ENCODE data around the gene BDKRB2. TPM values are rescaled to one million over a fixed set of nuclear protein-coding genes. Genes with fewer than 3 reads are reported as not detected.

The BDKRB2 gene
- total RNA-seq, 1 experiment from 2014 or later = 0.15 TPM

DNA sequence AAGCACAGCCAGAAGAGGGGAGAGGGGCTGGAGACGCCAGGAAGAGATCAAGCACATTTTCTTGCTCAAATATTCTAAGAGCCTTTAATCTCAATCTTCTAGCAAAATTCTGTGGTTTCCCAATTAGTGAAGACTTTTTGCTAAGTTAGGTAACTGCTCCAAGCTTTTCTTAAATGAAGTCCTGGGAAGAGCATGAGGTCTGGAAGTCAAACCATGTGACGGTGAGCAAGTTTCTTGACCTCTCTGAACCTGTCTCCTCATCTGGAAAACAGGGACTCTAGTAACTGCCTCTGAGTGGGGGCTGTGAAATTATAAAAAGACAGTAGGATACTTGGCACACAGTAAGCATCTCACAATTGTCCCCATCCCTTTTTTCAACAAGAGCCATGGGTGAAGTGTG, 75.5 kb downstream of the BDKRB2 start:
- peaks cover 11 to 12% of the 10 kb centered on the region in 2 experiments for H3K9me3 Mint-ChIP-seq
- no peak overlapping the region for H4K5ac ChIP-seq (ENCODE audit: insufficient read length, low read depth, low read length)
- H4K8ac ChIP-seq (replicated peaks; ENCODE audit: insufficient read length, low read depth, low read length) = no peak overlapping the region
- no peaks in the 10 kb centered on the region for H3K79me2 ChIP-seq (ENCODE audit: insufficient read depth, low read length)
- H3K27me3 ChIP-seq (ENCODE audit: insufficient read depth, low read length) = no peaks in the 10 kb centered on the region
- H3K9me3 ChIP-seq (ENCODE audit: control insufficient read depth, low read depth, low read length) = no peaks in the 10 kb centered on the region
- no peak overlapping the region for H3K23ac ChIP-seq (ENCODE audit: insufficient read length, low read depth, low read length)
- WGBS (ENCODE audit: extremely low coverage, insufficient read length, low lambda C conversion rate) = no CpG with 5 or more reads among the region's 2 CpGs
- TF ChIP-seq, protein P1, sequence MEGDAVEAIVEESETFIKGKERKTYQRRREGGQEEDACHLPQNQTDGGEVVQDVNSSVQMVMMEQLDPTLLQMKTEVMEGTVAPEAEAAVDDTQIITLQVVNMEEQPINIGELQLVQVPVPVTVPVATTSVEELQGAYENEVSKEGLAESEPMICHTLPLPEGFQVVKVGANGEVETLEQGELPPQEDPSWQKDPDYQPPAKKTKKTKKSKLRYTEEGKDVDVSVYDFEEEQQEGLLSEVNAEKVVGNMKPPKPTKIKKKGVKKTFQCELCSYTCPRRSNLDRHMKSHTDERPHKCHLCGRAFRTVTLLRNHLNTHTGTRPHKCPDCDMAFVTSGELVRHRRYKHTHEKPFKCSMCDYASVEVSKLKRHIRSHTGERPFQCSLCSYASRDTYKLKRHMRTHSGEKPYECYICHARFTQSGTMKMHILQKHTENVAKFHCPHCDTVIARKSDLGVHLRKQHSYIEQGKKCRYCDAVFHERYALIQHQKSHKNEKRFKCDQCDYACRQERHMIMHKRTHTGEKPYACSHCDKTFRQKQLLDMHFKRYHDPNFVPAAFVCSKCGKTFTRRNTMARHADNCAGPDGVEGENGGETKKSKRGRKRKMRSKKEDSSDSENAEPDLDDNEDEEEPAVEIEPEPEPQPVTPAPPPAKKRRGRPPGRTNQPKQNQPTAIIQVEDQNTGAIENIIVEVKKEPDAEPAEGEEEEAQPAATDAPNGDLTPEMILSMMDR (conservative IDR thresholded peaks at IDR 0.05) = no peak
- H3K27me3 Mint-ChIP-seq (ENCODE audit: low read depth) = peaks cover 2% of the 10 kb centered on the region; the same call in 1 of the 2 replicates
- no peak overlapping the region for H3K27ac ChIP-seq (ENCODE audit: insufficient read length, low read depth, low read length)
- no peak overlapping the region for H3K4me3 Mint-ChIP-seq
- H2BK20ac ChIP-seq (ENCODE audit: low read depth, low read length, poor library complexity, severe bottlenecking) = no peak overlapping the region
- H4K91ac ChIP-seq (ENCODE audit: insufficient read length, low read depth, low read length) = no peak overlapping the region
- no peak overlapping the region for H3T11ph ChIP-seq (ENCODE audit: low read length)
- H2BK120ac ChIP-seq (ENCODE audit: low read depth, low read length, poor library complexity, severe bottlenecking) = no peak overlapping the region
- no peak overlapping the region for H3K4me2 ChIP-seq (ENCODE audit: insufficient read depth, insufficient read length, low read length)
- DNase-seq = no peak
- H3K27ac Mint-ChIP-seq = no peak overlapping the region; a peak in 1 of 7 replicates
- no peaks in the 10 kb centered on the region for H3K4me1 ChIP-seq (ENCODE audit: insufficient read depth, low read length)
- peaks cover 5 to 14% (median 9%) of the 10 kb centered on the region in 3 experiments; a peak in 5 of 7 replicates for H3K36me3 Mint-ChIP-seq (ENCODE audit: insufficient read depth in 1 of 3, low read depth in 3 of 3)
- no peak overlapping the region for H3K56ac ChIP-seq (ENCODE audit: insufficient read length, low read depth, low read length)
- H3K4me1 Mint-ChIP-seq = peaks cover 22 to 30% of the 10 kb centered on the region in 2 experiments
- no peak overlapping the region for H2BK12ac ChIP-seq (ENCODE audit: insufficient read length, low read depth, low read length)
- no peak overlapping the region for H2AFZ ChIP-seq (ENCODE audit: low read length)
- H4K20me1 ChIP-seq (ENCODE audit: control insufficient read depth, insufficient read depth, insufficient read length) = no peaks in the 10 kb centered on the region
- H2BK15ac ChIP-seq (ENCODE audit: low read depth, low read length) = no peak overlapping the region
- H3K79me1 ChIP-seq (ENCODE audit: insufficient read depth, low read depth, low read length, poor library complexity, severe bottlenecking) = no peaks in the 10 kb centered on the region
- no peak overlapping the region for H3K4ac ChIP-seq (ENCODE audit: low read depth, low read length)
- no peak overlapping the region for H3K18ac ChIP-seq (ENCODE audit: insufficient read length, low read depth, low read length)
- H3K23me2 ChIP-seq (ENCODE audit: insufficient read length, low read depth, low read length, poor library complexity, severe bottlenecking) = no peaks in the 10 kb centered on the region
- H3K9ac ChIP-seq (ENCODE audit: extremely low read depth, insufficient read length, low read length) = no peak overlapping the region
- no peak overlapping the region for H3K14ac ChIP-seq (ENCODE audit: insufficient read depth, low read length)
- H2AK5ac ChIP-seq (ENCODE audit: insufficient read length, low read length) = no peak overlapping the region
- H2BK5ac ChIP-seq (ENCODE audit: insufficient read length, low read length) = no peak overlapping the region
